K562 (cell line): ENCODE measurements around the gene SLC35F4. TPM values are rescaled to one million over a fixed set of nuclear protein-coding genes. Genes with fewer than 3 reads are reported as not detected.

Experiments used
- ATAC-seq: fragments of 200-7000 bp; cut with Tn5 transposase; 3 replicates; pipeline ENCODE4 v1.9.1; 2020; ENCODE audit warnings: moderate library complexity
- BruUV-seq: library from RNA; stranded (reverse); fragments of 400-500 nt; replicated peaks from 2 replicates; lab custom pipeline; 2021; lab: Mats Ljungman, UMichigan
- CTCF ChIA-PET: fragments of 300-600 bp; formaldehyde crosslinking; extraction: SDS; loops from one replicate; lab custom pipeline; 2021; ENCODE audit warnings: low intra/inter-chr PET ratio; lab: Yijun Ruan, JAX
- POLR2A ChIA-PET: fragments of 300-600, 350-650 bp; sonication (Branson Sonifier 250); formaldehyde crosslinking; extraction: SDS; loops from one replicate; lab custom pipeline; 2021; ENCODE audit warnings: antibody characterized with exemption, inconsistent platforms; lab: Yijun Ruan, JAX
- DNase-seq, 4 experiments: peaks; one replicate each; pipeline versions ENCODE4 v3.0.0 to v3.0.0-alpha.2; 2011 to 2018; ENCODE audit warnings: low spot score in 3 of 4, mixed read lengths in 3 of 4; ENCODE audit errors: extremely low read depth in 1 of 4
- FAIRE-seq: peaks from 2 replicates; lab custom pipeline; 2011; peaks lifted over from hg19 to GRCh38; lab: Jason Lieb, UNC
- H2AFZ ChIP-seq: 2 replicates; pipeline ENCODE4 v1.6.0; 2011; ENCODE audit warnings: low read depth, low read length, control low read depth, inconsistent platforms
- H3K27ac ChIP-seq: fragments of 200-600 bp; 3 replicates; pipeline ENCODE4 v1.8.0; 2011; ENCODE audit warnings: low read depth, mild to moderate bottlenecking, control low read depth, inconsistent platforms, low read length, moderate library complexity, mixed read lengths; ENCODE audit errors: extremely low read depth
- H3K27me3 ChIP-seq, 2 experiments: fragments of 300-600 bp in 1 of 2; 2 replicates in 1 of 2; 3 replicates in 1 of 2; pipeline versions ENCODE4 v1.6.0 to v1.8.0; 2011; ENCODE audit warnings: inconsistent platforms in 2 of 2, low read length in 2 of 2, mild to moderate bottlenecking in 1 of 2, mixed read lengths in 1 of 2, moderate library complexity in 1 of 2; ENCODE audit not compliant: control insufficient read depth in 2 of 2, insufficient read depth in 2 of 2
- H3K36me3 ChIP-seq: fragments of 300-600 bp; 3 replicates; pipeline ENCODE4 v1.8.0; 2011; ENCODE audit warnings: mild to moderate bottlenecking, low read length, inconsistent platforms; ENCODE audit not compliant: control insufficient read depth, insufficient read depth
- H3K4me1 ChIP-seq, 2 experiments: fragments of 200-600 bp in 1 of 2; replicated peaks in 1 of 2; 2 replicates in 1 of 2; 3 replicates in 1 of 2; pipeline versions ENCODE4 v1.5.1 to v1.8.0; 2011; ENCODE audit warnings: inconsistent platforms in 2 of 2, low read length in 2 of 2, mild to moderate bottlenecking in 1 of 2, mixed read lengths in 1 of 2, moderate library complexity in 1 of 2; ENCODE audit not compliant: control insufficient read depth in 2 of 2, insufficient read depth in 2 of 2
- H3K4me2 ChIP-seq: 2 replicates; pipeline ENCODE4 v1.6.1; 2011; ENCODE audit warnings: low read length, control low read depth, inconsistent platforms, mixed read lengths; ENCODE audit not compliant: insufficient read depth
- H3K4me3 ChIP-seq: fragments of 200-600 bp; sonication (generic), shearing (Covaris generic); 2 replicates; pipeline ENCODE4 v1.5.1; 2016; ENCODE audit warnings: control low read depth, inconsistent platforms
- H3K79me2 ChIP-seq: fragments of 200-600 bp; 3 replicates; pipeline ENCODE4 v1.8.0; 2011; ENCODE audit warnings: low read length, inconsistent platforms; ENCODE audit not compliant: control insufficient read depth, insufficient read depth
- H3K9ac ChIP-seq, 2 experiments: 2 replicates each; pipeline versions ENCODE4 v1.6.0 to v1.6.1; 2011; ENCODE audit warnings: low read depth in 2 of 2, low read length in 2 of 2, control low read depth in 1 of 2, inconsistent platforms in 1 of 2, mild to moderate bottlenecking in 1 of 2, mixed read lengths in 1 of 2; ENCODE audit not compliant: insufficient read depth in 1 of 2
- H3K9me1 ChIP-seq: one replicate; pipeline ENCODE4 v1.6.0; 2011; ENCODE audit warnings: inconsistent platforms, mild to moderate bottlenecking, low read length, moderate library complexity; ENCODE audit not compliant: control insufficient read depth, insufficient read depth
- H3K9me3 ChIP-seq: replicated peaks from 2 replicates; pipeline ENCODE4 v1.5.1; 2011; ENCODE audit warnings: low read depth, low read length, inconsistent platforms; ENCODE audit not compliant: control insufficient read depth, insufficient read depth
- H4K20me1 ChIP-seq: replicated peaks from 2 replicates; pipeline ENCODE4 v1.6.1; 2011; ENCODE audit warnings: low read length, inconsistent platforms, mixed read lengths; ENCODE audit not compliant: control insufficient read depth, insufficient read depth
- BCOR ChIP-seq: fragments of 450-650 bp; IDR thresholded peaks from 2 replicates; pipeline ENCODE4 v1.6.1; 2016
- CEBPB ChIP-seq: fragments of 450-650 bp; IDR thresholded peaks from 2 replicates; pipeline ENCODE4 v1.6.1; 2016; ENCODE audit warnings: missing genetic modification characterization, missing compliant biosample characterization
- ERF ChIP-seq: fragments of 450-650 bp; formaldehyde crosslinking; IDR thresholded peaks from 2 replicates; pipeline ENCODE4 v1.4.0; 2020; ENCODE audit warnings: mild to moderate bottlenecking, mixed read lengths
- PRPF4 ChIP-seq: fragments of 200-400 bp; formaldehyde crosslinking; IDR thresholded peaks from one replicate; pipeline ENCODE4 v1.6.1; 2017; ENCODE audit warnings: low read length, low read depth, mild to moderate bottlenecking; ENCODE audit not compliant: insufficient read depth, poor library complexity, severe bottlenecking
- TEAD1 ChIP-seq, 2 experiments: fragments of 450-650 bp in 1 of 2; sonication (generic) in 1 of 2; formaldehyde crosslinking; IDR thresholded peaks; 2 replicates each; pipeline versions ENCODE4 v1.4.0 to v1.8.0; 2020 to 2022; ENCODE audit warnings: mild to moderate bottlenecking in 2 of 2, missing genetic modification reagents in 1 of 2
- ZKSCAN3 ChIP-seq: fragments of 250-450 bp; sonication (Bioruptor Pico); IDR thresholded peaks from 2 replicates; pipeline ENCODE4 v1.4.0; 2020
- ZNF324 ChIP-seq: fragments of 250-450 bp; sonication (Bioruptor Pico); IDR thresholded peaks from 2 replicates; pipeline ENCODE4 v1.4.0; 2020; ENCODE audit warnings: mild to moderate bottlenecking
- WGBS: fragments of 100-300 bp; shearing (Covaris generic); methylation state at CpG from one replicate; pipeline ENCODE4 v1.1.6; 2016; ENCODE audit warnings: low coverage, mixed read lengths; ENCODE audit not compliant: insufficient coverage; ENCODE audit errors: missing lambda C conversion rate; 5-methylcytosine and 5-hydroxymethylcytosine counted together
- in situ Hi-C: fragments of 300-500 bp; cut with MboI; formaldehyde crosslinking; loops from 4 replicates; pipeline ENCODE4 v1.15.0; 2018; ENCODE audit warnings: inconsistent platforms, mixed read lengths
- intact Hi-C: fragments of 100-400 bp; cut with micrococcal nuclease; formaldehyde crosslinking; loops from 2 replicates; pipeline ENCODE4 v1.14.2; 2022
- polyA plus RNA-seq, 8 experiments: library from polyadenylated mRNA; depleted of rRNA in 4 of 8; stranded (reverse) in 5 of 8; unstranded in 3 of 8; fragments of >200 nt; fragmentation: Nextera tagmentation in 2 of 8; fragmentation: Illumina TruSeq in 1 of 8; extraction: Ambion mirVana in 2 of 8; extraction: Trizol in 1 of 8; gene quantifications; 2 replicates each; pipeline versions ENCODE4 v1.2.1 to v1.2.3, GENCODE V29; 2011 to 2014; ENCODE audit warnings: inconsistent platforms in 1 of 8, missing spikeins in 1 of 8
- total RNA-seq, 7 experiments: library from RNA; depleted of rRNA in 6 of 7; stranded (reverse); fragments of >200 nt in 6 of 7; fragmentation: Illumina TruSeq in 2 of 7; extraction: Trizol in 2 of 7; gene quantifications; 2 replicates each; pipeline versions ENCODE4 v1.2.1 to v1.2.3, GENCODE V29; 2011 to 2021; ENCODE audit warnings: low replicate concordance in 1 of 7
- TF ChIP-seq, protein P1 (sequence below): fragments of 250-450 bp; sonication (Bioruptor Pico); IDR thresholded peaks from 2 replicates; pipeline ENCODE4 v1.8.0; 2021; ENCODE audit warnings: borderline replicate concordance, mild to moderate bottlenecking, moderate library complexity; ENCODE audit not compliant: poor library complexity, severe bottlenecking

The SLC35F4 gene
- total and polyA plus RNA-seq, 9 of the 15 experiments (the other 6 are each of a cell fraction or from before 2014, with no cell fraction given): 0.01 TPM; not detected in 8

DNA sequence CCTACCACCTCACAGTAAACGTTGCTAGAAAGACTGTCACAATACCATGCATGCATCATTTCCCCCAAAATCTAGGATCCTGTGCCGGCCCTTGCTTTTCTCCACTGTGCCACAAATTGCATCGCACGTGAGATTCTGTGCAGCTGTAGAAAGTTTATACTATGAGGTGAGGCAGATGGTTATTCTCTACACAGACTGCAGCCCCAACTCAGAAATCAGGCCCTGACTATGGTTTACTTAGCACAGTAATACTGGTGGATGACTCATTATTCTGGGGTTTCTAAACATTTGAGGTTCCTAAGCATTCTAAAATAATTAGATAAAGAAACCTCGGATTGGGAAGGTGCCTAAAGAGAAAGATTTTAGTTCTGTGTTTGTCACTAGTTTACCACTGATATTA, 208.4 kb downstream of the SLC35F4 start:
- Histone ChIP-seq H3K4me1 (no peaks in the 10 kb centered on the region), H3K9me3 (no peaks in the 10 kb centered on the region), H3K79me2 (no peaks in the 10 kb centered on the region), H3K9ac (no peak overlapping the region), H3K9me1 (no peaks in the 10 kb centered on the region), H2AFZ (no peak overlapping the region), H3K4me2 (no peak overlapping the region), H3K27me3 (no peaks in the 10 kb centered on the region), H3K27ac (no peak overlapping the region), H3K4me3 (no peak overlapping the region), H4K20me1 (no peaks in the 10 kb centered on the region), H3K36me3 (no peaks in the 10 kb centered on the region)
- WGBS: 0% methylated on average over 5 of the region's 5 CpGs
- ATAC-seq (no peak), FAIRE-seq (no peak), DNase-seq (no peak)
- in situ Hi-C loops: no loop called here
- ChIA-PET CTCF (no interaction called here), POLR2A (no interaction called here)
- intact Hi-C loops: no loop called here
- BruUV-seq: no TSS peak
- TF ChIP-seq CEBPB (tag) (no peak), ERF (CRISPR knock-in tag) (no peak), ZKSCAN3 (CRISPR knock-in tag) (no peak), ZNF324 (no peak), PRPF4 (no peak), TEAD1 (CRISPR knock-in tag; IDR thresholded peaks at IDR 0.05) (no peak), BCOR (no peak)
- TF ChIP-seq, protein P1, sequence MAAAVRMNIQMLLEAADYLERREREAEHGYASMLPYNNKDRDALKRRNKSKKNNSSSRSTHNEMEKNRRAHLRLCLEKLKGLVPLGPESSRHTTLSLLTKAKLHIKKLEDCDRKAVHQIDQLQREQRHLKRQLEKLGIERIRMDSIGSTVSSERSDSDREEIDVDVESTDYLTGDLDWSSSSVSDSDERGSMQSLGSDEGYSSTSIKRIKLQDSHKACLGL (CRISPR knock-in tag): no peak
